Inferior parietal cortex (tissue), 1 donor: ENCODE measurements around the gene SP4.
"Not testable (repeated sequence)": the region's sequence is repeated elsewhere in the genome, so short reads cannot be mapped to it uniquely, and the experiment has no call there.

ENCODE experiments used
- DNase-seq: peaks from one replicate; pipeline ENCODE4 v3.0.0-alpha.2; 2016; ENCODE audit errors: extremely low spot score

The SP4 gene

GRCh38 chr7:21524680-21525079, 96.8 kb downstream of the SP4 start:
- no peak for DNase-seq

GRCh38 chr7:21526007-21526406, 98.1 kb downstream of the SP4 start:
- DNase-seq = no peak

- no peak for DNase-seq
Observed at GRCh38 chr7:21526448-21526847, 98.6 kb downstream of the SP4 start.

GRCh38 chr7:21532485-21532884, 104.6 kb downstream of the SP4 start:
- not testable (repeated sequence) for DNase-seq

GRCh38 chr7:21533646-21534045, 105.8 kb downstream of the SP4 start:
- not testable (repeated sequence) for DNase-seq

GRCh38 chr7:21536445-21537118, 108.7 kb downstream of the SP4 start:
- not testable (repeated sequence) for DNase-seq

GRCh38 chr7:21538936-21539495, 111.1 kb downstream of the SP4 start:
- DNase-seq = no peak

- DNase-seq = no peak
Observed at GRCh38 chr7:21542891-21543527, 115.1 kb downstream of the SP4 start, which contains the start of gene DNAH11. TSS of gene DNAH11 (plus strand) at chr7:21543039. CDS start at chr7:21543246, 207 bp downstream.

- no peak for DNase-seq
Observed at GRCh38 chr7:21543528-21544302, 115.8 kb downstream of the SP4 start.

- no peak for DNase-seq
Observed at GRCh38 chr7:21544303-21544656, 116.4 kb downstream of the SP4 start.

GRCh38 chr7:21544715-21545114, 116.8 kb downstream of the SP4 start:
- no peak for DNase-seq

GRCh38 chr7:21547501-21547900, 119.6 kb downstream of the SP4 start:
- DNase-seq = no peak

- DNase-seq = no peak
Observed at GRCh38 chr7:21548491-21548890, 120.6 kb downstream of the SP4 start.

GRCh38 chr7:21550076-21550475, 122.2 kb downstream of the SP4 start:
- no peak for DNase-seq

- DNase-seq = no peak
Observed at GRCh38 chr7:21550821-21551531, 123.1 kb downstream of the SP4 start.

- no peak for DNase-seq
Observed at GRCh38 chr7:21562385-21562784, 134.5 kb downstream of the SP4 start.
